DMS 273 treated with DMSO at 0.1 percent for 48 hours (cell line): Measurements from ENCODE around the gene TRAPPC5.

ENCODE experiments used
- DNase-seq: peaks from one replicate; lab custom pipeline; 2025; lab: John Stamatoyannopoulos, UW

Gene TRAPPC5

GRCh38 chr19:7701049-7701653 lies 20.5 kb downstream of the TRAPPC5 start:
- no peak for DNase-seq

GRCh38 chr19:7701654-7702457 lies 21.2 kb downstream of the TRAPPC5 start, which contains the start of gene FCER2:
TSS of gene FCER2 (minus strand) at chr19:7702131. CDS start at chr19:7699760, 2,371 bp downstream.
- no peak for DNase-seq

- DNase-seq: no peak
Observed at GRCh38 chr19:7703332-7703731, 22.7 kb downstream of the TRAPPC5 start.

GRCh38 chr19:7704280-7705060 lies 23.8 kb downstream of the TRAPPC5 start:
- DNase-seq: no peak

GRCh38 chr19:7705387-7706187 lies 25.0 kb downstream of the TRAPPC5 start:
- DNase-seq: no peak

GRCh38 chr19:7706188-7706954 lies 25.7 kb downstream of the TRAPPC5 start:
- DNase-seq: no peak

- no peak for DNase-seq
Observed at GRCh38 chr19:7706955-7707456, 26.4 kb downstream of the TRAPPC5 start.

GRCh38 chr19:7709932-7710460 lies 29.4 kb downstream of the TRAPPC5 start:
- DNase-seq: no peak

- DNase-seq: no peak
Observed at GRCh38 chr19:7710616-7711015, 30.0 kb downstream of the TRAPPC5 start.

GRCh38 chr19:7715671-7716070 lies 35.0 kb downstream of the TRAPPC5 start:
- DNase-seq: no peak

GRCh38 chr19:7716762-7717161 lies 36.1 kb downstream of the TRAPPC5 start:
- no peak for DNase-seq

GRCh38 chr19:7718668-7719067 lies 38.0 kb downstream of the TRAPPC5 start:
- no peak for DNase-seq

GRCh38 chr19:7720351-7720750 lies 39.7 kb downstream of the TRAPPC5 start:
- DNase-seq: no peak

- DNase-seq: no peak
Observed at GRCh38 chr19:7722231-7722651, 41.6 kb downstream of the TRAPPC5 start.

- no peak for DNase-seq
Observed at GRCh38 chr19:7725791-7726190, 45.2 kb downstream of the TRAPPC5 start.

GRCh38 chr19:7729211-7729610 lies 48.6 kb downstream of the TRAPPC5 start:
- DNase-seq: no peak

- DNase-seq: no peak
Observed at GRCh38 chr19:7729831-7730285, 49.2 kb downstream of the TRAPPC5 start.

GRCh38 chr19:7730286-7731217 lies 49.9 kb downstream of the TRAPPC5 start:
- DNase-seq: no peak

- DNase-seq: no peak
Observed at GRCh38 chr19:7731218-7731595, 50.6 kb downstream of the TRAPPC5 start.
